Neural crest cell (in vitro differentiated cells): ENCODE measurements around the gene KCNK5. TPM values are rescaled to one million over a fixed set of nuclear protein-coding genes. Genes with fewer than 3 reads are reported as not detected.

Source experiments
- DNase-seq: peaks from one replicate; pipeline ENCODE4 v3.0.0; 2021; ENCODE audit warnings: low read depth, mixed read lengths, low spot score
- H3K27ac Mint-ChIP-seq: one replicate; pipeline ENCODE4 v1.8.0; 2021; ENCODE audit warnings: mild to moderate bottlenecking, mixed read lengths; ENCODE audit not compliant: unreplicated experiment
- H3K27me3 Mint-ChIP-seq: 2 replicates; pipeline ENCODE4 v1.8.0; 2021; ENCODE audit warnings: low read depth, mild to moderate bottlenecking, mixed read lengths
- H3K36me3 Mint-ChIP-seq: 2 replicates; pipeline ENCODE4 v1.8.0; 2021; ENCODE audit warnings: low read depth, mild to moderate bottlenecking, mixed read lengths
- H3K4me1 Mint-ChIP-seq: 2 replicates; pipeline ENCODE4 v1.8.0; 2021; ENCODE audit warnings: mixed read lengths
- H3K4me3 Mint-ChIP-seq: one replicate; pipeline ENCODE4 v1.8.0; 2021; ENCODE audit warnings: mild to moderate bottlenecking, mixed read lengths
- H3K9me3 Mint-ChIP-seq: 2 replicates; pipeline ENCODE4 v1.8.0; 2021; ENCODE audit warnings: mixed read lengths
- CTCF ChIP-seq: fragments of 200-600 bp; sonication (generic); conservative IDR thresholded peaks from 2 replicates; pipeline ENCODE4 v1.5.0; 2021; ENCODE audit warnings: antibody characterized with exemption, mild to moderate bottlenecking
- total RNA-seq: library from RNA; stranded (reverse); gene quantifications from 2 replicates; pipeline ENCODE4 v1.2.1, GENCODE V29; 2021

KCNK5 gene
- total RNA-seq, 1 donor from 2014 or later: 32.7 TPM

DNA sequence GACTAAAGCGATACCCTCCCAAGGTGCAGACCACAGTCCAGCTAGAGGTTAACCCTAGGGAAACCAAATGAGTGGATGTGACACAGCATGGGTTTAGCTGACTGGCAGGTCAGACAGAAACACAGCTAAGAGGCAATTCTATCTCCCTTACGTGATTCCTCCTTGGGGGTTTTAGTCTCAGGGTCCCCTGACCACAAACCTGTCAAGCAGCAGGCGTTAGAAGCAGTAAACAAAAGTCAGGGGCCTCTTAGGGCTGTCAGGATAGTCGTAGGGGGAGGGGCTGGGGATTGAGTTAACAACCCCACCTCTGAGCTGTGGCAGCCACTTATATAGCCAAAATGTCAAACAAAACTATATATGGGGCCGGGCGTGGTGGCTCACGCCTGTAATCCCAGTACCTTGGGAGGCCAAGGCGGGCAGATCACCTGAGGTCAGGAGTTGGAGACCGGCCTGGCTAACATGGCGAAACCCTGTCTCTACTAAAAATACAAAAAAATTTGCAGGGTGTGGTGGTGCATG, 13.6 kb downstream of the KCNK5 start:
- Mint-ChIP-seq H3K27me3 (no peaks in the 10 kb centered on the region), H3K4me1 (peaks cover 41% of the 10 kb centered on the region), H3K4me3 (no peak overlapping the region), H3K27ac (no peak overlapping the region), H3K36me3 (no peaks in the 10 kb centered on the region), H3K9me3 (no peaks in the 10 kb centered on the region)
- DNase-seq: no peak
- TF ChIP-seq CTCF: no peak

GRCh38 chr6:39214846-39215639, 14.2 kb downstream of the KCNK5 start:
- TF ChIP-seq CTCF: no peak
- no peaks in the 10 kb centered on the region for H3K36me3 Mint-ChIP-seq
- no peaks in the 10 kb centered on the region for H3K27me3 Mint-ChIP-seq
- H3K4me3 Mint-ChIP-seq: no peak overlapping the region
- H3K27ac Mint-ChIP-seq: no peak overlapping the region
- H3K9me3 Mint-ChIP-seq: no peaks in the 10 kb centered on the region
- H3K4me1 Mint-ChIP-seq: peaks cover 43% of the 10 kb centered on the region
- DNase-seq: no peak

GRCh38 chr6:39214120-39214813, 15.0 kb downstream of the KCNK5 start:
- no peak for TF ChIP-seq CTCF
- Mint-ChIP-seq H3K27ac (no peak overlapping the region), H3K4me3 (no peak overlapping the region), H3K9me3 (no peaks in the 10 kb centered on the region), H3K4me1 (peaks cover 43% of the 10 kb centered on the region), H3K36me3 (no peaks in the 10 kb centered on the region), H3K27me3 (no peaks in the 10 kb centered on the region)
- DNase-seq: no peak

GRCh38 chr6:39213195-39213920, 15.9 kb downstream of the KCNK5 start:
- Mint-ChIP-seq H3K4me1 (peaks cover 42% of the 10 kb centered on the region), H3K27ac (no peak overlapping the region), H3K9me3 (no peaks in the 10 kb centered on the region), H3K27me3 (no peaks in the 10 kb centered on the region), H3K36me3 (no peaks in the 10 kb centered on the region), H3K4me3 (no peak overlapping the region)
- TF ChIP-seq CTCF: no peak
- DNase-seq: no peak

DNA sequence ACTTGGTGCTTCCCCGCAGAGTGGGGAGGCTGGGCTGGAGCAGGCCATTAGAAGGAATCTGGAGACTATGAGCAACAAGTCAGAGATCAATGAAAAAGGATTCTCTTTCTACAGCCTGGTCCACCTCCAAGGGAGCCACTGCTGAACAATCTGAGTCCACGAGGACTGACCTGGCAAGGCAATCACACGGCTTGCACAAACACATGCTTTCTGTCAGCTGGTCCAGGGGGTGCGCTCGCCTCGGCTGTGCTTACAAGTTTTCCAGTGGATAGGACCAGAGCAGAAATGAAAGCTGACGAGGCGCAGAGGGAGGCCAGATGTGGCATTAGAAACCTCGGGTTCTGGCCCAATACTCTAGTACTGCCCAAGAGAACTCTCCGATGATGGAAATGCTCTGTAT, 18.1 kb downstream of the KCNK5 start:
- Mint-ChIP-seq H3K4me1 (peaks cover 46% of the 10 kb centered on the region), H3K27ac (no peak overlapping the region), H3K4me3 (no peak overlapping the region), H3K36me3 (no peaks in the 10 kb centered on the region), H3K27me3 (no peaks in the 10 kb centered on the region), H3K9me3 (no peaks in the 10 kb centered on the region)
- DNase-seq: no peak
- TF ChIP-seq CTCF: no peak
